Loucy (cell line): Measurements from ENCODE around the gene FLRT1.
"Not testable (repeated sequence)": the region's sequence is repeated elsewhere in the genome, so short reads cannot be mapped to it uniquely, and the experiment has no call there.

ENCODE experiments used
- H2AFZ ChIP-seq: fragments of 200-600 bp; sonication (generic); 2 replicates; pipeline ENCODE4 v1.6.0; 2016; ENCODE audit warnings: antibody characterized with exemption, mild to moderate bottlenecking, low read length, moderate library complexity
- H3F3A ChIP-seq: fragments of 200-600 bp; 2 replicates; pipeline ENCODE4 v1.6.0; 2016; ENCODE audit warnings: antibody characterized with exemption, low read depth, mild to moderate bottlenecking
- H3K27me3 ChIP-seq: fragments of 200-600 bp; sonication (generic); 2 replicates; pipeline ENCODE4 v1.6.1; 2014; ENCODE audit warnings: low read length, mild to moderate bottlenecking; ENCODE audit not compliant: insufficient read depth, poor library complexity, severe bottlenecking
- H3K36me3 ChIP-seq: fragments of 200-600 bp; sonication (generic); 2 replicates; pipeline ENCODE4 v1.6.1; 2016; ENCODE audit warnings: low read length; ENCODE audit not compliant: insufficient read depth
- H3K4me1 ChIP-seq: fragments of 200-600 bp; sonication (generic); 2 replicates; pipeline ENCODE4 v1.5.1; 2014; ENCODE audit warnings: low read length, mild to moderate bottlenecking; ENCODE audit not compliant: insufficient read depth, poor library complexity, severe bottlenecking
- H3K4me2 ChIP-seq: fragments of 200-600 bp; sonication (generic); 2 replicates; pipeline ENCODE4 v1.6.0; 2014; ENCODE audit warnings: antibody characterized with exemption, low read length, low read depth, mild to moderate bottlenecking; ENCODE audit not compliant: poor library complexity, severe bottlenecking
- H3K4me3 ChIP-seq: fragments of 200-600 bp; sonication (generic); 2 replicates; pipeline ENCODE4 v1.5.1; 2014; ENCODE audit warnings: low read length, mild to moderate bottlenecking, mixed read lengths; ENCODE audit not compliant: poor library complexity, severe bottlenecking
- H3K79me2 ChIP-seq: fragments of 200-600 bp; sonication (generic); 2 replicates; pipeline ENCODE4 v1.6.1; 2014; ENCODE audit warnings: low read length; ENCODE audit not compliant: insufficient read depth
- H3K9ac ChIP-seq: fragments of 200-600 bp; sonication (generic); 2 replicates; pipeline ENCODE4 v1.6.0; 2014; ENCODE audit warnings: mild to moderate bottlenecking, low read depth, low read length, moderate library complexity; ENCODE audit not compliant: poor library complexity, severe bottlenecking
- H3K9me2 ChIP-seq: fragments of 200-600 bp; sonication (generic); replicated peaks from 2 replicates; pipeline ENCODE4 v1.6.1; 2016; ENCODE audit warnings: low read depth, low read length, mixed read lengths
- H3K9me3 ChIP-seq: fragments of 200-600 bp; sonication (generic); 2 replicates; pipeline ENCODE4 v1.6.1; 2014; ENCODE audit warnings: mild to moderate bottlenecking, antibody characterized with exemption, low read length, low read depth; ENCODE audit not compliant: insufficient read depth
- H4K20me1 ChIP-seq: fragments of 200-600 bp; sonication (generic); 2 replicates; pipeline ENCODE4 v1.6.0; 2014; ENCODE audit warnings: antibody characterized with exemption, low read length, mild to moderate bottlenecking; ENCODE audit not compliant: insufficient read depth, poor library complexity, severe bottlenecking
- EZH2phosphoT487 ChIP-seq: fragments of 200-600 bp; IDR thresholded peaks from 2 replicates; pipeline ENCODE4 v1.6.1; 2018; ENCODE audit warnings: antibody characterized with exemption, mild to moderate bottlenecking, moderate library complexity, borderline replicate concordance
- TF ChIP-seq, protein P1 (sequence below): fragments of 200-600 bp; sonication (generic); conservative IDR thresholded peaks from 2 replicates; pipeline ENCODE4 v1.5.1; 2014; ENCODE audit warnings: mild to moderate bottlenecking, antibody characterized with exemption, low read length

Gene FLRT1

DNA sequence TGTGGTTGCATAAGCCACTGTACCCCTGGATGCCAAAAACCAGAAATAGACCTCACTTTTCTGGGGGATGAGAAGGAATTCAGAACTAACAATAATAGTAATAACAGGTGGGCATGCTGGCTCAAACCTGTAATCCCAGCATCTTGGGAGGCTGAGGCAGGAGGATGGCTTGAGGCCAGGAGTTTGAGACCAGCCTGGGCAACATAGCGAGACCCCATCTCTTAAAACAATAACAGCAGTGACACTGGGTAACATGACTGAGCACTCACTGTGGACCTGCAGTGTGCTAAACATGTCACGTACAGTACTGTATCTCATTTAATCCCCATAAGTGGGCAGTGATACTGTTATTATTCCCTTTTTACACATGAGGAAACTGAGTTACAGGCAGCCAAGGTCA is 10.0 kb downstream of the FLRT1 start:
- Histone ChIP-seq H3K4me2 (no peak overlapping the region), H2AFZ (no peak overlapping the region), H3K27me3 (no peaks in the 10 kb centered on the region), H3K4me1 (no peaks in the 10 kb centered on the region), H3K4me3 (no peak overlapping the region), H3K9ac (no peak overlapping the region), H3K9me3 (no peaks in the 10 kb centered on the region), H3K36me3 (no peaks in the 10 kb centered on the region), H3K79me2 (no peaks in the 10 kb centered on the region), H3F3A (no peaks in the 10 kb centered on the region), H3K9me2 (no peaks in the 10 kb centered on the region), H4K20me1 (no peaks in the 10 kb centered on the region)
- no peak for TF ChIP-seq EZH2phosphoT487
- TF ChIP-seq, protein P1, sequence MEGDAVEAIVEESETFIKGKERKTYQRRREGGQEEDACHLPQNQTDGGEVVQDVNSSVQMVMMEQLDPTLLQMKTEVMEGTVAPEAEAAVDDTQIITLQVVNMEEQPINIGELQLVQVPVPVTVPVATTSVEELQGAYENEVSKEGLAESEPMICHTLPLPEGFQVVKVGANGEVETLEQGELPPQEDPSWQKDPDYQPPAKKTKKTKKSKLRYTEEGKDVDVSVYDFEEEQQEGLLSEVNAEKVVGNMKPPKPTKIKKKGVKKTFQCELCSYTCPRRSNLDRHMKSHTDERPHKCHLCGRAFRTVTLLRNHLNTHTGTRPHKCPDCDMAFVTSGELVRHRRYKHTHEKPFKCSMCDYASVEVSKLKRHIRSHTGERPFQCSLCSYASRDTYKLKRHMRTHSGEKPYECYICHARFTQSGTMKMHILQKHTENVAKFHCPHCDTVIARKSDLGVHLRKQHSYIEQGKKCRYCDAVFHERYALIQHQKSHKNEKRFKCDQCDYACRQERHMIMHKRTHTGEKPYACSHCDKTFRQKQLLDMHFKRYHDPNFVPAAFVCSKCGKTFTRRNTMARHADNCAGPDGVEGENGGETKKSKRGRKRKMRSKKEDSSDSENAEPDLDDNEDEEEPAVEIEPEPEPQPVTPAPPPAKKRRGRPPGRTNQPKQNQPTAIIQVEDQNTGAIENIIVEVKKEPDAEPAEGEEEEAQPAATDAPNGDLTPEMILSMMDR = no peak

DNA sequence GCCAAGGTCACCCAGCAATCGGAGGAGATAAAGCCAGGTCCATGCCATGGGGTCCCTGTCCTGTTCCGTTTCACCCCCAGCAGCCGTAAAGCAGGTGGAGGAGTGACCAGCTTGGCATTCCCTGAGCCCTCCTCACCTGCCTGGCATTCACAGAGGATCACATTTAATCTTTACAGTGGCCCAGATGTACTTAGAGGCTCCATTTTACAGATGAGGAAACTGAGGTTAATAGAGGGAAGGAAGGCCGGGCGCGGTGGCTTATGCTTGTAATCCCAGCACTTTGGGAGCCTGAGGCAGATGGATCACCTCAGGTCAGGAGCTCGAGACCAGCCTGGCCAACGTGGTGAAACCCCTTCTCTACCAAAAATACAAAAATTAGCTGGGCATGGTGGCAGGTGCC is 11.6 kb downstream of the FLRT1 start:
- H3K36me3 ChIP-seq, H3K4me3 ChIP-seq, H3K9me3 ChIP-seq, H2AFZ ChIP-seq, H3F3A ChIP-seq, H3K79me2 ChIP-seq, H4K20me1 ChIP-seq, H3K9me2 ChIP-seq, H3K4me2 ChIP-seq, H3K4me1 ChIP-seq, H3K9ac ChIP-seq, H3K27me3 ChIP-seq: not testable (repeated sequence)

DNA sequence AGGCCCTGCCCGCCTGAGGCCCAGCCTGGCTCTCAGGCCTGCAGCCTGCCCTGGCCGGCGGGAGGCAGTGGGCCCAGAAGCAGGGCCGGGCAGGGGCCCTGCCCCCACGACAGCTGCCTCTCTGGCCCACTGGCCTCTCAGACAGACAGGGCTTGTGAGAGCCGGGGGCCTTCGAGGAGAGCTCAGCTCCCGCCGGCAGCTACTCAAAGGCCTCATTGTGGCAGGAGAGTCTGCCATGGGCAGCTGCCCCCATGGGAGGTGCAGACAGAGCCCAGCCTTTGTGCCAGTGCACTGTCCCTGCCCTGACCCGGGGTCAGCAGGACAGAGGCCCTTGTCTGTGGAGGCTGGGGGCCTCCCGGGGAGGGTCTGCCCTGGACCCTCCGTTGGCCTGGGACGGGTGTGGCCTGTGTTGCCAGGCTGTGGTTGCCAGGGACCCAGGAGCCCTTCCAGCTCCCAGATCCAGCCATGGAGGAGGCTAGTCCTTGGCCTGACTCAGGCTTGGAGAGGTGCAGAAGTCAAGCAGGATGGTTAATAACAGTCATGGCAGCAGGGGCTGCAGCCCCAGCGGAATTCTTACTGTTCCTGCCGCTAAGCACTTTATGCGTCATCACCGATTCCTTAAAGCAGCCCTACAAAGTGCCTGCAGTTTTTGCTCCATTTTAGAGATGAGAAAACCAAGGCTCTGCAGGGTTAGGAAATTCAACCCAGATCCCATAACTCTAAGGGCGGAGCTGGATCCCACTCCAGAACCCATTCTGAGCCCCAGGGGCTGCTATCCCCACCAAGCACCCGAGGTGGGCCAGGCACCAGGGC is 12.5 kb downstream of the FLRT1 start:
- Histone ChIP-seq H4K20me1 (no peaks in the 10 kb centered on the region), H3K27me3 (no peaks in the 10 kb centered on the region), H3F3A (no peaks in the 10 kb centered on the region), H3K79me2 (no peaks in the 10 kb centered on the region), H3K4me3 (no peak overlapping the region), H3K36me3 (no peaks in the 10 kb centered on the region), H3K9ac (no peak overlapping the region), H3K4me1 (no peaks in the 10 kb centered on the region), H2AFZ (no peak overlapping the region), H3K9me2 (no peaks in the 10 kb centered on the region), H3K4me2 (no peak overlapping the region), H3K9me3 (no peaks in the 10 kb centered on the region)
- TF ChIP-seq, protein P1 = no peak
- TF ChIP-seq EZH2phosphoT487 = no peak

DNA sequence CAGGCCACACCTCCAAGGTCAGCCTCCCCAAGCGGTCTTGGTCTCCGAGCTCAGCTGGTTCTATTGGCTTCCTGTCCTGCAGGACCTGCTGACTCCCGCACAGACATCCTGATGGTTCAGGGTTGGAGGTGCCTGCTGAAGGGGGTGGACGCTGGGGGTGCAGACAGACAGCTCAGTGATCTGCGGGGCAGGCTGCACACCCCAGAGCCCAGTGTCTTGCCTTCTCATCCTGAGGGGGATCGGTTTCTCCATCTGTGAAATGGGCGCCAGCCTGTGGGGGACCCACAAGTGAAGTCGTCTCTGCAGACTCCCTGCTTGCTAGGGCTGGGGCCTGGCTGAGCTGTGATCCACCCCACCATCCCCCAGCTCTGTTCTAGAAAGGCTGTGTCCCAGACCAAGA is 13.8 kb downstream of the FLRT1 start:
- Histone ChIP-seq H3K9me2 (no peaks in the 10 kb centered on the region), H3K9ac (no peak overlapping the region), H3K36me3 (no peaks in the 10 kb centered on the region), H3K4me3 (no peak overlapping the region), H2AFZ (no peak overlapping the region), H3K4me2 (no peak overlapping the region), H3K79me2 (no peaks in the 10 kb centered on the region), H4K20me1 (no peaks in the 10 kb centered on the region), H3F3A (no peaks in the 10 kb centered on the region), H3K27me3 (no peaks in the 10 kb centered on the region), H3K9me3 (no peaks in the 10 kb centered on the region), H3K4me1 (no peaks in the 10 kb centered on the region)
- TF ChIP-seq EZH2phosphoT487 = no peak
- TF ChIP-seq, protein P1 = no peak
